HG03469 (cell line): ENCODE measurements around the gene SLC22A5.
"Not testable (repeated sequence)": the region's sequence is repeated elsewhere in the genome, so short reads cannot be mapped to it uniquely, and the experiment has no call there.

ENCODE experiments used
- ATAC-seq: cut with Tn5 transposase; IDR thresholded peaks from one replicate; pipeline ENCODE4 v1.9.1; 2021; ENCODE audit warnings: mild to moderate bottlenecking, moderate library complexity, moderate number of reproducible peaks; ENCODE audit not compliant: unreplicated experiment

Gene SLC22A5

GRCh38 chr5:132425009-132425937, 55.8 kb downstream of the SLC22A5 start:
- peak; percentile 40 for ATAC-seq

GRCh38 chr5:132425975-132426524, 56.5 kb downstream of the SLC22A5 start:
- ATAC-seq = no peak

GRCh38 chr5:132426525-132427138, 57.1 kb downstream of the SLC22A5 start:
- peak; percentile 31 for ATAC-seq

GRCh38 chr5:132427281-132428146, 58.0 kb downstream of the SLC22A5 start:
- no peak for ATAC-seq

- no peak for ATAC-seq
Observed at GRCh38 chr5:132428147-132428482, 58.6 kb downstream of the SLC22A5 start.

GRCh38 chr5:132428484-132429462, 59.3 kb downstream of the SLC22A5 start:
- no peak for ATAC-seq

GRCh38 chr5:132429463-132430440, 60.2 kb downstream of the SLC22A5 start:
- no peak for ATAC-seq

- no peak for ATAC-seq
Observed at GRCh38 chr5:132430746-132431145, 61.2 kb downstream of the SLC22A5 start.

- no peak for ATAC-seq
Observed at GRCh38 chr5:132431632-132432031, 62.1 kb downstream of the SLC22A5 start.

- ATAC-seq = no peak
Observed at GRCh38 chr5:132433141-132433540, 63.6 kb downstream of the SLC22A5 start.

GRCh38 chr5:132434416-132435286, 65.1 kb downstream of the SLC22A5 start:
- no peak for ATAC-seq

GRCh38 chr5:132435447-132435846, 65.9 kb downstream of the SLC22A5 start:
- ATAC-seq = no peak

GRCh38 chr5:132435886-132436285, 66.4 kb downstream of the SLC22A5 start:
- no peak for ATAC-seq

- no peak for ATAC-seq
Observed at GRCh38 chr5:132436936-132437335, 67.4 kb downstream of the SLC22A5 start.

GRCh38 chr5:132437604-132438266, 68.2 kb downstream of the SLC22A5 start:
- ATAC-seq = peak; percentile 68

- not testable (repeated sequence) for ATAC-seq
Observed at GRCh38 chr5:132438267-132438645, 68.7 kb downstream of the SLC22A5 start.

GRCh38 chr5:132438917-132439316, 69.4 kb downstream of the SLC22A5 start:
- no peak for ATAC-seq
